ACC112 (cell line): ENCODE measurements around the gene HTR1D.
"Not testable (repeated sequence)": the region's sequence is repeated elsewhere in the genome, so short reads cannot be mapped to it uniquely, and the experiment has no call there.

Experiments used
- H2AFZ ChIP-seq: fragments of 200-600 bp; sonication (generic); one replicate; pipeline ENCODE4 v1.6.0; 2017; ENCODE audit warnings: antibody characterized with exemption, low read length; ENCODE audit not compliant: unreplicated experiment
- H3K27ac ChIP-seq: fragments of 200-600 bp; sonication (generic); 2 replicates; pipeline ENCODE4 v1.5.1; 2014; ENCODE audit warnings: low read depth, mild to moderate bottlenecking, antibody characterized with exemption, low read length, moderate library complexity
- H3K27me3 ChIP-seq: fragments of 200-600 bp; sonication (generic); 2 replicates; pipeline ENCODE4 v1.6.1; 2014; ENCODE audit warnings: mild to moderate bottlenecking, antibody characterized with exemption, low read length, moderate library complexity, mixed read lengths; ENCODE audit not compliant: insufficient read depth
- H3K36me3 ChIP-seq: fragments of 200-600 bp; sonication (generic); 2 replicates; pipeline ENCODE4 v1.6.1; 2016; ENCODE audit warnings: mild to moderate bottlenecking, antibody characterized with exemption, low read length, moderate library complexity, mixed read lengths; ENCODE audit not compliant: insufficient read depth
- H3K4me1 ChIP-seq: fragments of 200-600 bp; sonication (generic); one replicate; pipeline ENCODE4 v1.6.1; 2016; ENCODE audit warnings: low read length, mixed read lengths; ENCODE audit not compliant: insufficient read depth, unreplicated experiment, control insufficient read depth
- H3K4me3 ChIP-seq: fragments of 200-600 bp; sonication (generic); 2 replicates; pipeline ENCODE4 v1.5.1; 2014; ENCODE audit warnings: mild to moderate bottlenecking, low read depth, low read length
- H3K79me2 ChIP-seq: fragments of 200-600 bp; sonication (generic); one replicate; pipeline ENCODE4 v1.6.0; 2016; ENCODE audit warnings: low read length; ENCODE audit not compliant: control insufficient read depth, unreplicated experiment, insufficient read depth

HTR1D gene

GRCh38 chr1:23217421-23218115 lies at the start of gene HTR1D:
HTR1D (minus strand) TSS chr1:23217502; CDS start chr1:23194219, 23,283 bp downstream.
- H3K27ac ChIP-seq = no peak within 1 kb of the TSS
- H2AFZ ChIP-seq = no peak within 1 kb of the TSS
- peak within 1 kb of the TSS; percentile 65 for H3K4me3 ChIP-seq
- no peaks in the 10 kb centered on the region for H3K4me1 ChIP-seq
- peaks cover 22% of the 10 kb centered on the region for H3K27me3 ChIP-seq
- H3K36me3 ChIP-seq = no peaks in the 10 kb centered on the region
- no peaks in the 10 kb centered on the region for H3K79me2 ChIP-seq

GRCh38 chr1:23263380-23263887 lies 46.1 kb upstream of the HTR1D start:
- Histone ChIP-seq H3K4me3 (no peak overlapping the region), H3K27me3 (no peaks in the 10 kb centered on the region), H2AFZ (no peak overlapping the region), H3K4me1 (no peaks in the 10 kb centered on the region), H3K79me2 (no peaks in the 10 kb centered on the region), H3K27ac (no peak overlapping the region), H3K36me3 (no peaks in the 10 kb centered on the region)

- not testable (repeated sequence) for H3K79me2 ChIP-seq, H3K27me3 ChIP-seq, H3K4me3 ChIP-seq, H3K36me3 ChIP-seq, H3K27ac ChIP-seq, H2AFZ ChIP-seq, H3K4me1 ChIP-seq
Observed at GRCh38 chr1:23258082-23258481, 40.8 kb upstream of the HTR1D start.

- not testable (repeated sequence) for H3K4me1 ChIP-seq, H3K27ac ChIP-seq, H3K36me3 ChIP-seq, H3K79me2 ChIP-seq, H3K27me3 ChIP-seq, H3K4me3 ChIP-seq, H2AFZ ChIP-seq
Observed at GRCh38 chr1:23257371-23257770, 40.1 kb upstream of the HTR1D start.

- Histone ChIP-seq H2AFZ (no peak overlapping the region), H3K27ac (no peak overlapping the region), H3K4me3 (no peak overlapping the region), H3K4me1 (no peaks in the 10 kb centered on the region), H3K79me2 (no peaks in the 10 kb centered on the region), H3K27me3 (no peaks in the 10 kb centered on the region), H3K36me3 (no peaks in the 10 kb centered on the region)
Observed at GRCh38 chr1:23254584-23254983, 37.3 kb upstream of the HTR1D start.

- H3K4me3 ChIP-seq = no peak overlapping the region
- no peak overlapping the region for H3K27ac ChIP-seq
- no peak overlapping the region for H2AFZ ChIP-seq
- no peaks in the 10 kb centered on the region for H3K79me2 ChIP-seq
- H3K36me3 ChIP-seq = no peaks in the 10 kb centered on the region
- H3K27me3 ChIP-seq = no peaks in the 10 kb centered on the region
- no peaks in the 10 kb centered on the region for H3K4me1 ChIP-seq
Observed at GRCh38 chr1:23251812-23252211, 34.5 kb upstream of the HTR1D start.

GRCh38 chr1:23249787-23250454 lies 32.6 kb upstream of the HTR1D start:
- Histone ChIP-seq H3K27ac (no peak overlapping the region), H3K36me3 (no peaks in the 10 kb centered on the region), H3K27me3 (no peaks in the 10 kb centered on the region), H2AFZ (peak overlapping the region; percentile 45), H3K4me3 (no peak overlapping the region), H3K4me1 (no peaks in the 10 kb centered on the region), H3K79me2 (no peaks in the 10 kb centered on the region)

- no peaks in the 10 kb centered on the region for H3K27me3 ChIP-seq
- no peaks in the 10 kb centered on the region for H3K4me1 ChIP-seq
- no peak overlapping the region for H2AFZ ChIP-seq
- H3K27ac ChIP-seq = no peak overlapping the region
- H3K4me3 ChIP-seq = no peak overlapping the region
- no peaks in the 10 kb centered on the region for H3K36me3 ChIP-seq
- H3K79me2 ChIP-seq = no peaks in the 10 kb centered on the region
Observed at GRCh38 chr1:23247276-23247675, 30.0 kb upstream of the HTR1D start.

- Histone ChIP-seq H3K27me3 (no peaks in the 10 kb centered on the region), H2AFZ (no peak overlapping the region), H3K4me1 (no peaks in the 10 kb centered on the region), H3K27ac (no peak overlapping the region), H3K4me3 (no peak overlapping the region), H3K79me2 (no peaks in the 10 kb centered on the region), H3K36me3 (no peaks in the 10 kb centered on the region)
Observed at GRCh38 chr1:23246274-23246673, 29.0 kb upstream of the HTR1D start.

GRCh38 chr1:23244256-23244761 lies 27.0 kb upstream of the HTR1D start:
- H3K36me3 ChIP-seq = no peaks in the 10 kb centered on the region
- no peak overlapping the region for H3K27ac ChIP-seq
- H3K79me2 ChIP-seq = no peaks in the 10 kb centered on the region
- no peak overlapping the region for H3K4me3 ChIP-seq
- no peaks in the 10 kb centered on the region for H3K27me3 ChIP-seq
- no peak overlapping the region for H2AFZ ChIP-seq
- H3K4me1 ChIP-seq = no peaks in the 10 kb centered on the region

GRCh38 chr1:23242414-23242813 lies 25.1 kb upstream of the HTR1D start:
- no peaks in the 10 kb centered on the region for H3K27me3 ChIP-seq
- H3K36me3 ChIP-seq = no peaks in the 10 kb centered on the region
- H3K4me3 ChIP-seq = no peak overlapping the region
- H3K79me2 ChIP-seq = no peaks in the 10 kb centered on the region
- H3K27ac ChIP-seq = no peak overlapping the region
- H2AFZ ChIP-seq = no peak overlapping the region
- no peaks in the 10 kb centered on the region for H3K4me1 ChIP-seq
